Lower leg skin (tissue), 3 donors: ENCODE measurements around the gene GGACT.

ENCODE experiments used
- CTCF ChIP-seq, 3 donors: fragments of 450-650 bp; IDR thresholded peaks; one replicate each; pipeline ENCODE4 v1.5.1; 2016; ENCODE audit warnings: antibody characterized with exemption in 3 of 3, mild to moderate bottlenecking in 3 of 3, moderate library complexity in 2 of 3
- POLR2A ChIP-seq, 2 donors: fragments of 450-650 bp; IDR thresholded peaks; one replicate each; pipeline ENCODE4 v1.6.1; 2016 to 2017; ENCODE audit warnings: antibody characterized with exemption in 2 of 2, mild to moderate bottlenecking in 1 of 2, moderate library complexity in 1 of 2

GRCh38 chr13:100510208-100510957, 78.2 kb downstream of the GGACT start:
- TF ChIP-seq CTCF (IDR thresholded peaks at IDR 0.05), result no peak
- no peak for TF ChIP-seq POLR2A (IDR thresholded peaks at IDR 0.05)
